Activated naive CD4-positive, alpha-beta T cell treated with anti-CD3 and anti-CD28 coated beads, Interleukin-2, amount 10 ng/mL, durations not matched to agents 7 days and 5 days (primary cell): ENCODE results near the gene IL12RB1.
"Not testable (repeated sequence)": the region's sequence is repeated elsewhere in the genome, so short reads cannot be mapped to it uniquely, and the experiment has no call there.

Experiments used
- CTCF ChIA-PET: fragments of 350-600 bp; sonication (Branson Sonifier 250); formaldehyde crosslinking; loops from one replicate; lab custom pipeline; 2021; ENCODE audit warnings: antibody characterized with exemption; lab: Charles Lee
- DNase-seq: peaks from one replicate; pipeline ENCODE4 v3.0.0-alpha.2; 2020
- H3K27ac Mint-ChIP-seq: one replicate; pipeline ENCODE4 v1.8.0; 2021; ENCODE audit warnings: mild to moderate bottlenecking, moderate library complexity, mixed read lengths
- H3K27me3 Mint-ChIP-seq: one replicate; pipeline ENCODE4 v1.8.0; 2021; ENCODE audit warnings: mild to moderate bottlenecking, mixed read lengths
- H3K36me3 Mint-ChIP-seq: one replicate; pipeline ENCODE4 v1.8.0; 2021; ENCODE audit warnings: mixed read lengths
- H3K4me1 Mint-ChIP-seq: one replicate; pipeline ENCODE4 v1.8.0; 2021; ENCODE audit warnings: mixed read lengths
- H3K4me3 Mint-ChIP-seq: one replicate; pipeline ENCODE4 v1.8.0; 2021; ENCODE audit warnings: mild to moderate bottlenecking, moderate library complexity, mixed read lengths
- H3K9me3 Mint-ChIP-seq: one replicate; pipeline ENCODE4 v1.8.0; 2021; ENCODE audit warnings: mixed read lengths

The IL12RB1 gene

GRCh38 chr19:18044825-18045304 lies 41.9 kb downstream of the IL12RB1 start:
- H3K4me3 Mint-ChIP-seq, result peak overlapping the region; percentile 63
- peak; percentile 95 for DNase-seq
- peaks cover 59% of the 10 kb centered on the region for H3K27me3 Mint-ChIP-seq
- peaks cover 42% of the 10 kb centered on the region for H3K4me1 Mint-ChIP-seq
- H3K36me3 Mint-ChIP-seq, result peaks cover 9% of the 10 kb centered on the region
- CTCF ChIA-PET, result interaction anchor here (0.6 to 3.3 kb wide), 6 partner anchors 14 to 702 kb away, joined by 3 to 34 read pairs (median 5); partner anchors contain the start of gene ARRDC2
- peaks cover 7% of the 10 kb centered on the region for H3K9me3 Mint-ChIP-seq
- peak overlapping the region; percentile 91 for H3K27ac Mint-ChIP-seq

DNA sequence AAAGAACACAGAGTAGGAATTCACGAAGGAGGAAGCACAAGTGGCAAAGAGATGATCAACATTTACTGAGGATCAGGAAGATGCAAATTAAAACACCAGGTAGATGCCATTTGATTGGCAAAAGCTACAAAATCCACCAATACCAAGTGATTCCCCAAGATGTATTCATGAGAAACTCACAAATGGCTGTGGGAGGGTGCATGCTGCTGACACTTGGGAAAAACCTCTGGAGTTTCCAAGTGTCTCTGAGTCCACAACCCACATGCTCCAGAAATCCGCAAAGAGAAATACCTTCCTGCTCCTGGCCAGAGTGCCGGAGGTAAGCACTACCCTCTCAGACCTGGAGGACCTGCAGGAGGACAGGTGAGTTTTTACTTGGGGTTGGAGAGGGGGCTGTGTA lies 43.1 kb downstream of the IL12RB1 start:
- Mint-ChIP-seq H3K4me3 (no peak overlapping the region), H3K36me3 (peaks cover 9% of the 10 kb centered on the region), H3K9me3 (peaks cover 7% of the 10 kb centered on the region), H3K27ac (peak overlapping the region; percentile 91), H3K4me1 (peaks cover 42% of the 10 kb centered on the region), H3K27me3 (peaks cover 60% of the 10 kb centered on the region)
- DNase-seq, result no peak
- CTCF ChIA-PET, result interaction anchor here (3.3 kb wide), 1 partner anchor 15 kb away, joined by 34 read pairs; no protein-coding TSS in a partner anchor

- CTCF ChIA-PET, result interaction anchor here (0.7 to 1.0 kb wide), 2 partner anchors 14 to 281 kb away, joined by 3 to 4 read pairs; no protein-coding TSS in a partner anchor
- no peak for DNase-seq
- Mint-ChIP-seq H3K4me1 (peaks cover 31% of the 10 kb centered on the region), H3K27me3 (peaks cover 43% of the 10 kb centered on the region), H3K27ac (no peak overlapping the region), H3K36me3 (peaks cover 6% of the 10 kb centered on the region), H3K4me3 (no peak overlapping the region), H3K9me3 (peaks cover 7% of the 10 kb centered on the region)
Measured at GRCh38 chr19:18041054-18041453, 45.7 kb downstream of the IL12RB1 start.

- peaks cover 22% of the 10 kb centered on the region for H3K4me1 Mint-ChIP-seq
- H3K9me3 Mint-ChIP-seq, CTCF ChIA-PET, H3K4me3 Mint-ChIP-seq, DNase-seq, H3K27ac Mint-ChIP-seq, H3K36me3 Mint-ChIP-seq, H3K27me3 Mint-ChIP-seq: not testable (repeated sequence)
Measured at GRCh38 chr19:18032102-18032501, 54.6 kb downstream of the IL12RB1 start.

- DNase-seq, CTCF ChIA-PET, H3K27ac Mint-ChIP-seq: not testable (repeated sequence)
Measured at GRCh38 chr19:18031401-18031800, 55.3 kb downstream of the IL12RB1 start.

GRCh38 chr19:18029617-18030338 lies 57.0 kb downstream of the IL12RB1 start:
- CTCF ChIA-PET, result interaction anchor here (1.3 kb wide), 1 partner anchor 15 kb away, joined by 3 read pairs; no protein-coding TSS in a partner anchor
- Mint-ChIP-seq H3K36me3 (no peaks in the 10 kb centered on the region), H3K9me3 (no peaks in the 10 kb centered on the region)

More at GRCh38 chr19:18031401-18031800, 55.3 kb downstream of the IL12RB1 start:
- H3K4me1 Mint-ChIP-seq, result peaks cover 22% of the 10 kb centered on the region
- H3K9me3 Mint-ChIP-seq, H3K27me3 Mint-ChIP-seq, H3K4me3 Mint-ChIP-seq, H3K36me3 Mint-ChIP-seq: not testable (repeated sequence)

DNA sequence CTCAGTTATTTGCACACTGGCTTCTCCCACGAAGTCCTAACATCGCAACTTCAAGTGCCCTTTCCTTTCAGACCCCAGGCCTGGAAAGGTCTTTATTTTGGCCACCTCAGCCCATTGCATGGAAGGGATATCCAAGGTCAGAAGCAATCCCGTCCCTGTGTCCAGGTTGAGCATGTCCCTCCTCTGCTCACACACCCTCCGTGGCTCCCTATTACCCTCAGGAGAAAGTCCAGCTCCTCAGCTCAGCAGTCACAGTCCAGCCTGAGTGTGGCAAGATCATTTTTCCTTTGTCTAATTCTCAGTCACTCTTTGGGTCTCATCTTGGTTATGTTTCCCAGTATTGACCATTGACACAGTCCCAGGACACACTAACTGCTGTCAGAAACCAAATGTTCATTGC lies 59.6 kb downstream of the IL12RB1 start:
- Mint-ChIP-seq H3K9me3 (peaks cover 3% of the 10 kb centered on the region), H3K4me3 (no peak overlapping the region), H3K27ac (no peak overlapping the region), H3K27me3 (peaks cover 5% of the 10 kb centered on the region), H3K4me1 (peaks cover 46% of the 10 kb centered on the region), H3K36me3 (peaks cover 7% of the 10 kb centered on the region)
- CTCF ChIA-PET, result interaction anchor here (1.2 to 1.3 kb wide), 2 partner anchors 9 to 14 kb away, joined by 3 to 4 read pairs; no protein-coding TSS in a partner anchor
- no peak for DNase-seq

More at GRCh38 chr19:18029617-18030338, 57.0 kb downstream of the IL12RB1 start:
- DNase-seq, result no peak
- no peaks in the 10 kb centered on the region for H3K27me3 Mint-ChIP-seq
- H3K4me3 Mint-ChIP-seq, result no peak overlapping the region
- peaks cover 22% of the 10 kb centered on the region for H3K4me1 Mint-ChIP-seq
- no peak overlapping the region for H3K27ac Mint-ChIP-seq

DNA sequence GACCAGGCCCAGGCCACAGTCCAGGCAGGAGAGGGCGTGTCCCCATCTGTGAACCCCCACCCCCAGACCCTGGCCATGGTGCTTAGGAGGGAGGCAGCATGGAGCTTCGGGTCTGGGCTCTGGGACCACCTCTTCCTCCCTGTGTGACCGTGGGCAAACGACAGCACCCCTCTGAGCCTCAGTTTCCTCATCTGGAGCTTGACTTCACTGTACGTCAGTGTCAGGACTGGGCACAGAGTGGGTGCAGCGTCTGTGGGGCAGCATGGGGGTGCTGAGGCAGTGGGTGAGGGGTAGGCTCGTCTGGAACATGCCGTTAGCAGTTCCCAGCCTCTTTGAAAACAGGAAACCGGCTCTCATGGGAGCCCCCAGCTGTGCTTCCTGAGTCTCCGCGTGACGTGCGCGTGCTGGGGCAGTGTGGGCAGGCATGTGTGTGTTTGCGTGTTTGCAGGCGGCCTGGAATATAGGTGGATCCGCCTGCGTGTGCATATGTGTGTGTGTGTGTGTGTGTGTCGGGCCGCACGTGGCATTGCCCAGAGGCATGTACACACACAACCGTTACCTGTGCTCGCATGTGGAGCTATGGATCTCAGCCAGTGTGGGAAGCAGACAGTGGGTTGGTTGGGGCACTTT lies 63.0 kb downstream of the IL12RB1 start:
- DNase-seq, result peak; percentile 81
- Mint-ChIP-seq H3K27me3 (peaks cover 5% of the 10 kb centered on the region), H3K4me3 (peak overlapping the region; percentile 34), H3K36me3 (peaks cover 7% of the 10 kb centered on the region), H3K9me3 (peaks cover 4% of the 10 kb centered on the region), H3K4me1 (peaks cover 58% of the 10 kb centered on the region), H3K27ac (peak overlapping the region; percentile 95)
- CTCF ChIA-PET, result interaction anchor here (1.4 kb wide), 1 partner anchor 21 kb away, joined by 5 read pairs; no protein-coding TSS in a partner anchor

DNA sequence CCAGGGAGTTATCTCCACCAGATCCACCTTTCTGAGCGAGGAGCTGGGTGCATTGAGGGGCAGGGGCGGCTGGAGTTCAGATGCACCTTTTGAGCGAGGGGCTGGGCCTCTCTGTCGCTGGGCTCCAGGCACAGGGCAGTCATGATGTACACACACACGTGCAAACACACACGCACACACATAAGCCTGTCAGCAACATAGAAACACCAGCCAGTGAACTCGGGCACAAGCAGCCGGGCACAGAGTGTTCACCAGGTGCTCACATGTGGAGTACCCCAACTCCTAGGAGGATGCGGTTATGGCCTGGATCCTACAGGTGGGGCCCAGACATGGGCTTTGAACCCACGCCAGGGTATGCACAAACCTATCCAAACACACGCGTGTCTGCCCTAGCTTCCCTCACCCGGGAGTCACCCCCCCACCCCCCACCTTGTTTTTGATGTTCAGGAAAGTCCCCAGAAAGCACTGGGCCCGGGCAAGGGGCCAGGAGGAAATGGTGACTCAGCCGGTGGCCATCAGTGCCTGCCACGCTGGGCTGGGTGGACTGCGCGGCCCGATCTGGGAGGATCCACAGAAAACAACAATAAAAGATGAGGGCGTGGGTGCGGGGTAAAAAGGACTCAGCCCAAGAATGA lies 65.5 kb downstream of the IL12RB1 start:
- Mint-ChIP-seq H3K4me1 (peaks cover 71% of the 10 kb centered on the region), H3K27ac (peak overlapping the region; percentile 95), H3K36me3 (peaks cover 9% of the 10 kb centered on the region), H3K9me3 (peaks cover 4% of the 10 kb centered on the region), H3K4me3 (peak overlapping the region; percentile 70), H3K27me3 (peaks cover 5% of the 10 kb centered on the region)
- DNase-seq, result peak; percentile 69
- CTCF ChIA-PET, result interaction anchor here (1.2 kb wide), 1 partner anchor 8 kb away, joined by 3 read pairs; no protein-coding TSS in a partner anchor

GRCh38 chr19:18020212-18021085 lies 66.3 kb downstream of the IL12RB1 start:
- Mint-ChIP-seq H3K36me3 (peaks cover 13% of the 10 kb centered on the region), H3K27me3 (peaks cover 5% of the 10 kb centered on the region), H3K27ac (peak overlapping the region; percentile 47), H3K4me3 (no peak overlapping the region), H3K9me3 (peaks cover 4% of the 10 kb centered on the region), H3K4me1 (peaks cover 75% of the 10 kb centered on the region)
- no peak for DNase-seq
- CTCF ChIA-PET, result no interaction called here

GRCh38 chr19:18017275-18018083 lies 69.3 kb downstream of the IL12RB1 start:
- Mint-ChIP-seq H3K27ac (peak overlapping the region; percentile 25), H3K4me1 (peaks cover 80% of the 10 kb centered on the region)

DNA sequence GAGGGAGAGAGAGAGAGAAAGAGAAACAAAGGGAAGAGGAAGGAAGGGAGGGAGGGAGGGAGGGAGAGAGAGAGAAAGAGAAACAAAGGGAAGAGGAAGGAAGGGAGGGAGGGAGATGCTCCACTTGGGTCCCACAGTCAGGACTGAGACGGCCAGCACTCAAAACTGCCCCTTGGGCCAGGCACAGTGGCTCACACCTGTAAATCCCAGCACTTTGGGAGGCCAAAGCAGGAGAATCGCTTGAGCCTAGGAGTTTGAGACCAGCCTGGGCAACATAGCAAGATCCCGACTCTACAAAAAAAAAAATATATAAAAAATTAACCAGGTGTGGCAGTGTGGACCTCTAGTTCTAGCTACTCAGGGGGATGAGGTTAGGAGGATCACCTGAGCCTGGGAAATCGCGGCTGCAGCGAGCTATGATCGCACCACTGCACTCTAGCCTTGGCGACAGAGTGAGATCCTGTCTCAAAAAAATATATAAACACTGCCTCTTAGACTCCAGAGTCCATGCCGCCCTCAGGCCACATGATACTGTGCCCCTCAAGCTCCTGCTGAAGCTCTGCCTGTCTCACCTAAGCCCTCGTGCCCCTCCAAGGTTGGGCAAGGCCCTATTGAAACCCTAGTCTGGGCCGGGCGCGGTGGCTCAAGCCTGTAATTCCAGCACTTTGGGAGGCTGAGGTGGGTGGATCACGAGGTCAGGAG lies 70.4 kb downstream of the IL12RB1 start:
- Mint-ChIP-seq H3K9me3 (no peaks in the 10 kb centered on the region), H3K4me1 (peaks cover 71% of the 10 kb centered on the region), H3K4me3 (no peak overlapping the region), H3K27me3 (no peaks in the 10 kb centered on the region), H3K36me3 (peaks cover 34% of the 10 kb centered on the region), H3K27ac (peak overlapping the region; percentile 25)
- CTCF ChIA-PET, result interaction anchor here (1.4 kb wide), 1 partner anchor 43 kb away, joined by 3 read pairs; no protein-coding TSS in a partner anchor
- DNase-seq, result no peak

More at GRCh38 chr19:18017275-18018083, 69.3 kb downstream of the IL12RB1 start:
- DNase-seq, result no peak
- peaks cover 4% of the 10 kb centered on the region for H3K9me3 Mint-ChIP-seq
- H3K36me3 Mint-ChIP-seq, result peaks cover 36% of the 10 kb centered on the region
- no peaks in the 10 kb centered on the region for H3K27me3 Mint-ChIP-seq
- no peak overlapping the region for H3K4me3 Mint-ChIP-seq
- CTCF ChIA-PET, result interaction anchor here (1.0 to 1.7 kb wide), 3 partner anchors 9 to 41 kb away, joined by 3 to 4 read pairs (median 3); no protein-coding TSS in a partner anchor
